A673 (cell line): ENCODE measurements around the gene CUL9. TPM values are rescaled to one million over a fixed set of nuclear protein-coding genes. Genes with fewer than 3 reads are reported as not detected.

ENCODE experiments used
- BruUV-seq: library from RNA; stranded (reverse); fragments of 400-500 nt; replicated peaks from 2 replicates; lab custom pipeline; 2021; lab: Mats Ljungman, UMichigan
- CTCF ChIA-PET: fragments of 300-600 bp; sonication (Branson Sonifier 250); formaldehyde crosslinking; loops from one replicate; lab custom pipeline; 2022; ENCODE audit warnings: antibody characterized with exemption; lab: Charles Lee
- POLR2A ChIA-PET: fragments of 300-600 bp; sonication (Branson Sonifier 250); formaldehyde crosslinking; loops from one replicate; lab custom pipeline; 2022; ENCODE audit warnings: antibody characterized with exemption; ENCODE audit not compliant: low non-redundant PET; lab: Charles Lee
- DNase-seq: peaks from one replicate; pipeline ENCODE4 v3.0.0-alpha.2; 2015; ENCODE audit warnings: low spot score
- H3K27ac ChIP-seq: fragments of 200-600 bp; sonication (generic); 2 replicates; pipeline ENCODE4 v1.5.1; 2016; ENCODE audit warnings: mixed run types, low read depth, mild to moderate bottlenecking, mixed read lengths, antibody characterized with exemption, low read length; ENCODE audit not compliant: poor library complexity, severe bottlenecking
- H3K27me3 ChIP-seq: fragments of 200-600 bp; sonication (generic); replicated peaks from 2 replicates; pipeline ENCODE4 v1.6.1; 2017; ENCODE audit warnings: mixed run types, low read depth, mild to moderate bottlenecking, mixed read lengths, antibody characterized with exemption, low read length; ENCODE audit not compliant: insufficient read depth, poor library complexity
- H3K36me3 ChIP-seq: fragments of 200-600 bp; sonication (generic); 2 replicates; pipeline ENCODE4 v1.6.1; 2016; ENCODE audit warnings: mixed run types, mild to moderate bottlenecking, mixed read lengths, antibody characterized with exemption, low read length; ENCODE audit not compliant: insufficient read depth, poor library complexity, severe bottlenecking
- H3K4me1 ChIP-seq: fragments of 200-600 bp; sonication (generic); 2 replicates; pipeline ENCODE4 v1.6.1; 2017; ENCODE audit warnings: mixed run types, mild to moderate bottlenecking, mixed read lengths, antibody characterized with exemption, low read length; ENCODE audit not compliant: insufficient read depth, poor library complexity, severe bottlenecking
- H3K4me3 ChIP-seq: fragments of 200-600 bp; sonication (generic); 2 replicates; pipeline ENCODE4 v1.5.1; 2016; ENCODE audit warnings: low read depth, mixed run types, mild to moderate bottlenecking, mixed read lengths, low read length; ENCODE audit not compliant: poor library complexity, severe bottlenecking
- H3K9me3 ChIP-seq: fragments of 200-600 bp; sonication (generic); 2 replicates; pipeline ENCODE4 v1.6.1; 2016; ENCODE audit warnings: mixed run types, low read depth, mild to moderate bottlenecking, mixed read lengths, antibody characterized with exemption, low read length; ENCODE audit not compliant: poor library complexity, severe bottlenecking
- CTCF ChIP-seq: fragments of 300-800, 200-600 bp; sonication (generic); conservative IDR thresholded peaks from 2 replicates; pipeline ENCODE4 v1.5.1; 2017; ENCODE audit warnings: low read depth, mild to moderate bottlenecking, antibody characterized with exemption, low read length, moderate library complexity, mixed read lengths
- EZH2 ChIP-seq: fragments of 200-600 bp; sonication (generic); IDR thresholded peaks from 2 replicates; pipeline ENCODE4 v1.6.1; 2017; ENCODE audit warnings: borderline replicate concordance, low read depth, mild to moderate bottlenecking, mixed read lengths, antibody characterized with exemption, low read length; ENCODE audit not compliant: poor library complexity, severe bottlenecking
- intact Hi-C: fragments of 100-400 bp; cut with micrococcal nuclease; formaldehyde crosslinking; loops from one replicate; pipeline ENCODE4 v1.10.0; 2022; ENCODE audit not compliant: unreplicated experiment
- total RNA-seq: library from RNA; stranded (reverse); gene quantifications from 2 replicates; pipeline ENCODE4 v1.2.3, GENCODE V29; 2021

The CUL9 gene
- total RNA-seq, 1 experiment from 2014 or later, result 38.7 TPM

DNA sequence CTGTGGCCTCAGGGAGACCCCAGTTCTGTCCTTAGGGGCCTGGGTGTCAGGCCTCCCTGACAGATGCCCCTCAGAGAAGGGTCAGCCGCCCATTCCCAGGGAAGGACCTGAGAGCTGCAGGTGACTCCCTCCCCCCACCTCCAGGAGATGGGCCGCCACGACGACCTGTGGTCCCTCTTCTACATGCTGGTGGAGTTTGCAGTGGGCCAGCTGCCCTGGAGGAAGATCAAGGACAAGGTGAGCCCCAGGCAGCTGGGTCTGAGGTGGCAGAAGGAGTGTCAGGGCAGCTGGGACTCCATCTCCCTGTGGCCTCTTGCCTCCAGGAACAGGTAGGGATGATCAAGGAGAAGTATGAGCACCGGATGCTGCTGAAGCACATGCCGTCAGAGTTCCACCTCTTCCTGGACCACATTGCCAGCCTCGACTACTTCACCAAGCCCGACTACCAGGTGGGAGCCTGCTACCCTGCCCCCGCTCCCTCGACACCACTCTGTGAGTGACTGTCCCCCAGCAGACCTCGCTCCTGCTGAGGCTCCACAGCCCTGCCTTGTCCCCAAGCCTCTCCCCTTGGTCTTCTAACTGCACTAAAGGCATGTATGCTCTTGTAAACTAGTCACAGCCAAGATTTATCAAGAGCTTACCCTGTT, 73.5 kb downstream of the CUL9 start:
- no peaks in the 10 kb centered on the region for H3K36me3 ChIP-seq
- no TSS peak for BruUV-seq
- H3K4me1 ChIP-seq, result peaks cover 5% of the 10 kb centered on the region
- ChIA-PET POLR2A (interaction anchor here (0.7 kb wide), 1 partner anchor 335 kb away, joined by 3 read pairs; no protein-coding TSS in a partner anchor), CTCF (no interaction called here)
- H3K27me3 ChIP-seq, result no peaks in the 10 kb centered on the region
- no peak overlapping the region for H3K4me3 ChIP-seq
- no peak for DNase-seq
- intact Hi-C loops, result no loop called here
- TF ChIP-seq CTCF, result no peak
- no peak for TF ChIP-seq EZH2
- no peak overlapping the region for H3K27ac ChIP-seq
- no peaks in the 10 kb centered on the region for H3K9me3 ChIP-seq

DNA sequence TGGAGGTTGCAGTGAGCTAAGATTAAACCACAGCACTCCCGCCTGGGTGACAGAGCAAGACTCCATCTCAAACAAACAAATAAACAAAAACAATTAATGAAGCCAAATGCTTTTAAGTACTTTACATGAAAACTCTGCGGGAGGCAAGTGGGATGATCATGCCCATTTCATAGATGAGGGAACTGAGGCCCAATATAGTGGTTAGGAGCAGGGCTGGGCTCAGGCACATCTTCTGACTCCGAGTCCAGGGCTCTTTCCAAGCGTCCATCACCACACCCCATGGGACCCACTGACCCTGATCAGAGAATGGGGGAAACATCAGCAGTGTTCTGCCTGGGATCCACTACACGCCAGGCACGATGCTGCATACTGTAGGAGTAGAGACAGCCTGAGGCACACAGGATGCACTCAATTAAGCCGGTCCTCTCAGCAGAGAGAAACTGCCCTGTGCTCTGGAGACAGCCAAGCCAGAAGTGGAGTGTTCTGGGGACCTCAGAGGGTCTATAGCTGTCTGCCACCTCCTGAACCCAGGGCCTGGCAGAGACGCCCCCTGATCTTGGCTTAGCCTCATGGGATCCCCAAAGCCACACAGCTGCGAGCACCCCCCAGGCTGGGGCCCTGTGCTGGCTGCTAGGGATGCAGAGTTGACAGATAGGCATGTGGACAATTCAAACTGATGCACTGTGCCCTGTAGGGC, 74.8 kb downstream of the CUL9 start:
- ChIA-PET CTCF (no interaction called here), POLR2A (no interaction called here)
- H3K27me3 ChIP-seq, result no peaks in the 10 kb centered on the region
- intact Hi-C loops, result no loop called here
- no peak for DNase-seq
- TF ChIP-seq EZH2 (no peak), CTCF (no peak)
- H3K4me3 ChIP-seq, result no peak overlapping the region
- H3K36me3 ChIP-seq, result no peaks in the 10 kb centered on the region
- no peaks in the 10 kb centered on the region for H3K9me3 ChIP-seq
- BruUV-seq, result no TSS peak
- H3K4me1 ChIP-seq, result peaks cover under 1% of the 10 kb centered on the region
- H3K27ac ChIP-seq, result no peak overlapping the region

DNA sequence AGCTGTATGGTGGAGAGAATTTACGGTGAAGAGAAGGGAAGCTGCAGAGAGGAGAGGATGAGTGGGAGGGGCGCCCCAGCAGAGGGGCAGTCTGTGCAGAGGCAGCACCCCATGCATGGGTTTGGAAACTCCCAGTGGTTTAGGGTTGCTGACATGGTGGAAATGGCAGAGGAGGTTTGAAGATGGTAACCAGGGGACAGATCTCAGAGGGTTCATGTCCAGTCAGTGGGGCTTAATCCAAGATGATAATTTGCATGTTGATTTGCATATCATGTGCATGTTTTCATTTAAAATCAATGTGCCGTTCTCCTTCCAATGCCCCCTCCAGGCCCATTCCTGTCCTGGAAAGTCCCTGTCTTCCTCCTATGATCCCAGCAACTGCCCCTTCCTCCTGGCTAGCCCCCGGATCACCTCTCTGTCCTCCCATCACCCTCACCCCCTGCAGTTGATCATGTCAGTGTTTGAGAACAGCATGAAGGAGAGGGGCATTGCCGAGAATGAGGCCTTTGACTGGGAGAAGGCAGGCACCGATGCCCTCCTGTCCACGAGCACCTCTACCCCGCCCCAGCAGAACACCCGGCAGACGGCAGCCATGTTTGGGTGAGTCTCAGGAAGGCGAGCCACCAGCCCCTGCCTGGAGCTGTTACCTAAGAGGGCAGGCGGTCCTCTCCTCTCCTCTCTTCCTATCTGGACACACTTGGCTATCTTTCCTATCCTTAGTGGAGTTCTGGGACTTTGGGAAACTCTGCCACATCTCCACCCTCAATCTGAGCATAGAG, 75.6 kb downstream of the CUL9 start:
- POLR2A ChIA-PET, result no interaction called here

More for the DNA sequence above, 75.6 kb downstream of the CUL9 start:
- Histone ChIP-seq H3K9me3 (no peaks in the 10 kb centered on the region), H3K27me3 (no peaks in the 10 kb centered on the region), H3K4me3 (no peak overlapping the region), H3K27ac (no peak overlapping the region), H3K4me1 (no peaks in the 10 kb centered on the region), H3K36me3 (no peaks in the 10 kb centered on the region)
- DNase-seq, result no peak
- BruUV-seq, result no TSS peak
- TF ChIP-seq EZH2 (no peak), CTCF (no peak)
- CTCF ChIA-PET, result no interaction called here
- intact Hi-C loops, result no loop called here
